Measurements from ENCODE around the gene RIBC2. TPM values are rescaled to one million over a fixed set of nuclear protein-coding genes. Genes with fewer than 3 reads are reported as not detected.

Gene RIBC2
- total and polyA plus RNA-seq, 7 donors: 1.5 TPM; not detected in 6

- intact Hi-C loops (cut with DNase I): no loop called here
- no peak overlapping the region for H3K4me3 ChIP-seq
- H3K9me3 ChIP-seq: no peaks in the 10 kb centered on the region
- 78 to 83% methylated on average over 5 of the region's 5 CpGs for WGBS, 2 donors
- H3K36me3 ChIP-seq: no peaks in the 10 kb centered on the region
- no peak for DNase-seq
- no peaks in the 10 kb centered on the region for H3K4me1 ChIP-seq
- TF ChIP-seq, protein P1, sequence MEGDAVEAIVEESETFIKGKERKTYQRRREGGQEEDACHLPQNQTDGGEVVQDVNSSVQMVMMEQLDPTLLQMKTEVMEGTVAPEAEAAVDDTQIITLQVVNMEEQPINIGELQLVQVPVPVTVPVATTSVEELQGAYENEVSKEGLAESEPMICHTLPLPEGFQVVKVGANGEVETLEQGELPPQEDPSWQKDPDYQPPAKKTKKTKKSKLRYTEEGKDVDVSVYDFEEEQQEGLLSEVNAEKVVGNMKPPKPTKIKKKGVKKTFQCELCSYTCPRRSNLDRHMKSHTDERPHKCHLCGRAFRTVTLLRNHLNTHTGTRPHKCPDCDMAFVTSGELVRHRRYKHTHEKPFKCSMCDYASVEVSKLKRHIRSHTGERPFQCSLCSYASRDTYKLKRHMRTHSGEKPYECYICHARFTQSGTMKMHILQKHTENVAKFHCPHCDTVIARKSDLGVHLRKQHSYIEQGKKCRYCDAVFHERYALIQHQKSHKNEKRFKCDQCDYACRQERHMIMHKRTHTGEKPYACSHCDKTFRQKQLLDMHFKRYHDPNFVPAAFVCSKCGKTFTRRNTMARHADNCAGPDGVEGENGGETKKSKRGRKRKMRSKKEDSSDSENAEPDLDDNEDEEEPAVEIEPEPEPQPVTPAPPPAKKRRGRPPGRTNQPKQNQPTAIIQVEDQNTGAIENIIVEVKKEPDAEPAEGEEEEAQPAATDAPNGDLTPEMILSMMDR (IDR thresholded peaks at IDR 0.05): no peak
- H3K27ac ChIP-seq: no peak overlapping the region
- peaks cover 0 to 5% (median 0%) of the 10 kb centered on the region in 3 donors for H3K27me3 ChIP-seq
Observed at GRCh38 chr22:45425101-45425500, 11.6 kb downstream of the RIBC2 start.

DNA sequence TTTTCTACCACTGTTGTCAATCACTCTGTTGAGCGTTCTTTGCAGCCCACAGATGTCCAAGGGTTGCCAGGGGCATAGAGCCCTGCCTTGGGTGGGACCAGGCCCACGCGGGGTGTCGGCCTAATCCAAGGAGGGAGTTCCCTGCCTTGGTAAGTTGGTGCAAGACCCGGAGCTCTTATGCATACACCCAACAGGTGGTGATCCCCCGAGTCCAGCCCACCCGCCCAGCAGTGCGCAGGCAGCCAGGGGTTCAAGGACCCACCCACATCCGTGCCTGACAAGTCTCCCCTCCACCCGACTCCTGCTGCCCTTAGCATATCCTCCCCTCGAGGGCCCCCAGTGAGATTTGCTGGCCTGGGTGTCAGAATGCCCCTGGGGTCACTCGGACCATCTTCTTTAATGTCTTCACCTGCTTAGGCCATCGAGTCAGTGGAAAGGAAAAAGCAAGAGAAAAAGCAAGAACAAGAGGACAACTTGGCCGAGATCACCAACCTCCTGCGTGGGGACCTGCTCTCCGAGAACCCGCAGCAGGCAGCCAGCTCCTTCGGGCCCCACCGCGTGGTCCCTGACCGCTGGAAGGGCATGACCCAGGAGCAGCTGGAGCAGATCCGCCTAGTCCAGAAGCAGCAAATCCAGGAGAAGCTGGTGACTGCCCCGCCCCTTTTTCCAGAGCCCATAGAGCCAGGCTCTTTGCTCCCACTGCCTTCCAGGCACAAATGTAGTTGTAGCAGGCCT is 12.2 kb downstream of the RIBC2 start:
- H3K4me3 ChIP-seq: no peak overlapping the region
- H3K27ac ChIP-seq: no peak overlapping the region
- 90 to 94% methylated on average over 23 of the region's 23 CpGs for WGBS, 2 donors
- H3K27me3 ChIP-seq: peaks cover 0 to 5% (median 0%) of the 10 kb centered on the region in 3 donors
- DNase-seq: no peak
- no peaks in the 10 kb centered on the region for H3K4me1 ChIP-seq
- H3K9me3 ChIP-seq: no peaks in the 10 kb centered on the region
- intact Hi-C loops (cut with DNase I): no loop called here
- TF ChIP-seq EP300 (IDR thresholded peaks at IDR 0.05) (no peak), POLR2AphosphoS5 (IDR thresholded peaks at IDR 0.05) (no peak), POLR2A (IDR thresholded peaks at IDR 0.05) (no peak)
- TF ChIP-seq, protein P1 (IDR thresholded peaks at IDR 0.05): no peak
- H3K36me3 ChIP-seq: no peaks in the 10 kb centered on the region

- 94 to 97% methylated on average over 9 of the region's 9 CpGs for WGBS, 2 donors
- intact Hi-C loops (cut with DNase I): no loop called here
- H3K27ac ChIP-seq: no peak overlapping the region
- TF ChIP-seq, protein P1 (IDR thresholded peaks at IDR 0.05): no peak
- no peak for TF ChIP-seq POLR2AphosphoS5 (IDR thresholded peaks at IDR 0.05)
- TF ChIP-seq EP300 (IDR thresholded peaks at IDR 0.05): no peak
- TF ChIP-seq POLR2A (IDR thresholded peaks at IDR 0.05): no peak
- no peaks in the 10 kb centered on the region for H3K9me3 ChIP-seq
- no peaks in the 10 kb centered on the region for H3K4me1 ChIP-seq
- no peaks in the 10 kb centered on the region for H3K36me3 ChIP-seq
- DNase-seq: no peak
- peaks cover 0 to 5% (median 0%) of the 10 kb centered on the region in 3 donors for H3K27me3 ChIP-seq
- no peak overlapping the region for H3K4me3 ChIP-seq
Observed at GRCh38 chr22:45426387-45426786, 12.9 kb downstream of the RIBC2 start.

DNA sequence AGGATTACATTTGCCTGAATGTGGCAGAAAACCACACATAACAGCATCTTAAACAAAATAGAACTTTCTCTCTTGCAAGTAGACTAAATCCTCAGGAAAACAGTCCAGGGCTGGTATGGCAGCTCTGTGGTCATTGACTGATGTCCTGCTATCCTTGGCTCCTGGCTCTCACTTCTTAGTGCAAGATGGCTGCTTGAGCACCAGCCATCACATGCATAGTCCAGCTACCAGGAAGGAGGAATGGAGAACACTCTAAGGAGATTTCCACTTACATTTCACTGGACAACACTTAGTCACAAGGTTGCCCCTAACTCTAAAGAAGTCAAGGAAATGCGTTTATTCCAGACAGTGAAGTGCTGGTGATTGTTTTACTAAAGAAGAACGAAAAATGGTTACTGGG is 13.6 kb downstream of the RIBC2 start:
- no peak overlapping the region for H3K4me3 ChIP-seq
- no peaks in the 10 kb centered on the region for H3K4me1 ChIP-seq
- TF ChIP-seq POLR2AphosphoS5 (IDR thresholded peaks at IDR 0.05): no peak
- WGBS, 2 donors: 73 to 79% methylated on average over 2 of the region's 2 CpGs
- H3K36me3 ChIP-seq: no peaks in the 10 kb centered on the region
- no peaks in the 10 kb centered on the region for H3K9me3 ChIP-seq
- no peak for DNase-seq
- H3K27ac ChIP-seq: no peak overlapping the region
- intact Hi-C loops (cut with DNase I): no loop called here
- peaks cover 0 to 5% (median 0%) of the 10 kb centered on the region in 3 donors for H3K27me3 ChIP-seq

DNA sequence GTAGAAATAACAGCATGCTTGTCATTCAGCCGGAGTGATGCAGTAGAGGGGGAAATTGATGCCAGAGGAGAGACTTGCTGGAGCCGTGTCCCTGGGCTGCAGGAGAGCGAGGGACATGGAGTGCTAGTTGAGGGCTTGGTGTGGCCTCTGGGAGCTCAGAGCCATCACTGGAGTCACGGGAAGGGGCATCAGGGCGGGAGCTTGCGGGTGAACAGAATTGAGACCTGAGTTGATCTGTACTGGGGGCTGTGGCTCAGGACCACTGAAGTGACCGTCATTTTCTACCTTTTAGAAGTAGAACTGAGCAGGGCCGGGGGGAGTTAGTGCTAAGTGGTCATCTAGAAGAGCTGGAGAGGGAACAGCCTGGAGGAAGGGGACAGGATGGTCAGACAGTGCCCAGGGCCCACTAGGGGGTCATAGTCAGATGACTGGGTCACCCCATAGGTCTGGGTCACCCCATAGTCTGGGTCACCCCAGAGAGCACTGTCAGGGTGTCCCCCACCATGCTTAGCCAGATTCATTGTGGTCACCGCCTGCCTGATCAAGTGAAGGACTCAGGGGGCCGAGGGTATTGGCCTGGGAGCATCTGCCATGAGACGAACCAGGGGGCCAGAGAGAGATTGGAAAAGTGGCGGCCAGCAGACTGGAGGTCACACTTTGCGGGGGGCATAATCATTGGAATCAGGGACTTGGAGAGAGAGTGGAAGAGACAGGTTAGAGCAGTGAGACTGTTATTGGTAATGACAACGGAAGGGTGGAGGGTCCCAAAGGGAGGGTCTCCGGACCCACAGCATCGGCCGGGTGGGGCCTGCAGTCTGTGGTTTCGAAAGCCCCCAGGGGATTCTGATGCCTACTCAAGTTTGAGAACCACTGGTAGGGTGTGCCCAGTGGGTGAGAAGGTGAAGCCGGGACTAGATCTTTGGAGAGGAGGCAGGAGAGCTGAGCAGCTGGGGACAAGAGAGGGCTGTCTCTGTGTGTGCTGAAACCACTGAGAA is 15.2 kb downstream of the RIBC2 start:
- peaks cover 0 to 5% (median 0%) of the 10 kb centered on the region in 3 donors for H3K27me3 ChIP-seq
- DNase-seq: peak; percentile 54
- no peak overlapping the region for H3K27ac ChIP-seq
- no peaks in the 10 kb centered on the region for H3K4me1 ChIP-seq
- TF ChIP-seq, protein P1 (IDR thresholded peaks at IDR 0.05): no peak
- TF ChIP-seq POLR2A (IDR thresholded peaks at IDR 0.05) (no peak), EP300 (IDR thresholded peaks at IDR 0.05) (no peak), POLR2AphosphoS5 (IDR thresholded peaks at IDR 0.05) (no peak)
- H3K4me3 ChIP-seq: no peak overlapping the region
- WGBS, 2 donors: 89% methylated on average over 19 of the region's 19 CpGs
- H3K9me3 ChIP-seq: no peaks in the 10 kb centered on the region
- intact Hi-C loops (cut with DNase I): no loop called here
- no peaks in the 10 kb centered on the region for H3K36me3 ChIP-seq

Measured in sigmoid colon (tissue), 7 donors.